Testis (tissue), 3 donors: ENCODE results near the gene ASIC1. TPM values are rescaled to one million over a fixed set of nuclear protein-coding genes. Genes with fewer than 3 reads are reported as not detected.

Source experiments
- DNase-seq: peaks from one replicate; pipeline ENCODE4 v3.0.0-alpha.2; 2019
- H3K27ac ChIP-seq, 2 donors: fragments of 200-600 bp; sonication (generic); one replicate each; pipeline ENCODE4 v1.5.1; 2019
- H3K27me3 ChIP-seq: fragments of 200-600 bp; sonication (generic); one replicate; pipeline ENCODE4 v1.5.1; 2019
- H3K36me3 ChIP-seq: fragments of 200-600 bp; sonication (generic); one replicate; pipeline ENCODE4 v1.5.1; 2017; ENCODE audit warnings: low read depth; ENCODE audit errors: missing control alignments
- H3K4me1 ChIP-seq: fragments of 200-600 bp; sonication (generic); one replicate; pipeline ENCODE4 v1.5.1; 2019
- H3K4me3 ChIP-seq, 2 donors: fragments of 200-600 bp; sonication (generic); one replicate each; pipeline ENCODE4 v1.5.1; 2017 to 2019
- H3K9me3 ChIP-seq: fragments of 200-600 bp; sonication (generic); one replicate; pipeline ENCODE4 v1.5.1; 2017
- POLR2A ChIP-seq: fragments of 450-650 bp; IDR thresholded peaks from one replicate; pipeline ENCODE4 v1.6.1; 2017; ENCODE audit warnings: antibody characterized with exemption, mild to moderate bottlenecking, moderate library complexity
- WGBS, 2 donors: methylation state at CpG; one replicate each; pipeline ENCODE4 v1.1.5; 2018; 5-methylcytosine and 5-hydroxymethylcytosine counted together
- intact Hi-C: fragments of 100-400 bp; cut with DNase I; formaldehyde crosslinking; loops from one replicate; pipeline ENCODE4 v1.15.1; 2023; ENCODE audit warnings: low total_unique reads
- polyA plus RNA-seq: library from polyadenylated mRNA; stranded (reverse); fragments of 350-450 nt; fragmentation: Illumina TruSeq; extraction: RNeasy Lipid Tissue Mini Kit (QIAGEN cat#74804); gene quantifications from one replicate; pipeline ENCODE4 v1.2.3, GENCODE V29; 2014; ENCODE audit warnings: low read depth, low replicate concordance; ENCODE audit not compliant: insufficient read depth
- total RNA-seq, 2 donors: library from RNA; depleted of rRNA; stranded (reverse); fragments of >200 nt; gene quantifications; one replicate each; pipeline ENCODE4 v1.2.3, GENCODE V29; 2016
- TF ChIP-seq, protein P1 (sequence below), 3 experiments: fragments of 450-650 bp in 2 of 3; fragments of 200-600 bp in 1 of 3; sonication (generic) in 1 of 3; IDR thresholded peaks; one replicate each; pipeline ENCODE4 v1.5.1; 2016 to 2019; ENCODE audit warnings: antibody characterized with exemption in 3 of 3, mild to moderate bottlenecking in 2 of 3, moderate library complexity in 1 of 3

Gene ASIC1
- total and polyA plus RNA-seq, 3 donors from 2014 or later: 1.9 to 3.5 (median 2.7) TPM

DNA sequence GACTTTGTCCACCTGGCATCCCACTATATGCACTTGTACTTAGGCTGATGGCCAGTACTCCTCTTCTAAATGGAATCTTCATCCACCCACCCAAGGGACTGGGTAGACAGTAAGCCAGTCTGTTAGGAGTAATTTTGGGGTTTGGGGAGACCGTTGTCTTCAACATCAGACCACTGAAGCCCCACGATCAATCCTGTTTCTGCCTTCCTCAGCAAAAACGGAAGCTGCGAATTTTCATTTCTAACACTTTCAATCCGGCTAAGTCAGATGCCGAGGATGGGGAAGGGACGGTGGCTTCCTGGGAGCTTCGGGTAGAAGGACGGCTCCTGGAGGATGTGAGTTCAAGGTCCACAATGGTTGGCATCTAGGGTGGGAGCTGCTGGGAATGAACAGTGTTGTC is 29.8 kb downstream of the ASIC1 start:
- no peak overlapping the region for H3K4me3 ChIP-seq
- 79 to 82% methylated on average over 9 of the region's 9 CpGs for WGBS, 2 donors
- H3K4me1 ChIP-seq: peaks cover 8% of the 10 kb centered on the region
- TF ChIP-seq, protein P1, sequence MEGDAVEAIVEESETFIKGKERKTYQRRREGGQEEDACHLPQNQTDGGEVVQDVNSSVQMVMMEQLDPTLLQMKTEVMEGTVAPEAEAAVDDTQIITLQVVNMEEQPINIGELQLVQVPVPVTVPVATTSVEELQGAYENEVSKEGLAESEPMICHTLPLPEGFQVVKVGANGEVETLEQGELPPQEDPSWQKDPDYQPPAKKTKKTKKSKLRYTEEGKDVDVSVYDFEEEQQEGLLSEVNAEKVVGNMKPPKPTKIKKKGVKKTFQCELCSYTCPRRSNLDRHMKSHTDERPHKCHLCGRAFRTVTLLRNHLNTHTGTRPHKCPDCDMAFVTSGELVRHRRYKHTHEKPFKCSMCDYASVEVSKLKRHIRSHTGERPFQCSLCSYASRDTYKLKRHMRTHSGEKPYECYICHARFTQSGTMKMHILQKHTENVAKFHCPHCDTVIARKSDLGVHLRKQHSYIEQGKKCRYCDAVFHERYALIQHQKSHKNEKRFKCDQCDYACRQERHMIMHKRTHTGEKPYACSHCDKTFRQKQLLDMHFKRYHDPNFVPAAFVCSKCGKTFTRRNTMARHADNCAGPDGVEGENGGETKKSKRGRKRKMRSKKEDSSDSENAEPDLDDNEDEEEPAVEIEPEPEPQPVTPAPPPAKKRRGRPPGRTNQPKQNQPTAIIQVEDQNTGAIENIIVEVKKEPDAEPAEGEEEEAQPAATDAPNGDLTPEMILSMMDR (IDR thresholded peaks at IDR 0.05): no peak
- TF ChIP-seq POLR2A: no peak
- no peak overlapping the region for H3K27ac ChIP-seq
- intact Hi-C loops: no loop called here
- H3K9me3 ChIP-seq: no peaks in the 10 kb centered on the region
- H3K27me3 ChIP-seq: no peaks in the 10 kb centered on the region
- no peaks in the 10 kb centered on the region for H3K36me3 ChIP-seq
- no peak for DNase-seq

DNA sequence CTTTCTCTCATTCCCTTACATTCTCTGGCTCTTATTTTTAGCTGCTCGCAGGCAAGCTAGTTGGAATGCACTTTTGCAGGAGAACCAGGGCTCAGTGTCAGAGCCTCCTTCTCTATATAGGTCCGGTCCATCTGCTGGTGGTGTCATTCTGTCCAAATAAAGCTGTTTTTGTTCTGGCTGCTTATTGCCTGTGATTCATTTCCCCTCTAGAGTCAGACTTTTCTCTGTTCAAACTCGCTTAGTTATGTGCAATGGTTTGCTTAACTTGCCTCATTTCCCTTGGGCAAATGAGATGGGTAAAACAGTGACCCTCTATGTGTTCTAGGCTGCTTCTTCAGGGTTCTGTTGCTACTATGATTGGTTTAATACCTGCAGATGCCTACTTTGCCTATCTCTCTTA is 30.6 kb downstream of the ASIC1 start:
- intact Hi-C loops: no loop called here
- WGBS, 2 donors: 63 to 70% methylated on average over 3 of the region's 3 CpGs
- H3K36me3 ChIP-seq: no peaks in the 10 kb centered on the region

DNA sequence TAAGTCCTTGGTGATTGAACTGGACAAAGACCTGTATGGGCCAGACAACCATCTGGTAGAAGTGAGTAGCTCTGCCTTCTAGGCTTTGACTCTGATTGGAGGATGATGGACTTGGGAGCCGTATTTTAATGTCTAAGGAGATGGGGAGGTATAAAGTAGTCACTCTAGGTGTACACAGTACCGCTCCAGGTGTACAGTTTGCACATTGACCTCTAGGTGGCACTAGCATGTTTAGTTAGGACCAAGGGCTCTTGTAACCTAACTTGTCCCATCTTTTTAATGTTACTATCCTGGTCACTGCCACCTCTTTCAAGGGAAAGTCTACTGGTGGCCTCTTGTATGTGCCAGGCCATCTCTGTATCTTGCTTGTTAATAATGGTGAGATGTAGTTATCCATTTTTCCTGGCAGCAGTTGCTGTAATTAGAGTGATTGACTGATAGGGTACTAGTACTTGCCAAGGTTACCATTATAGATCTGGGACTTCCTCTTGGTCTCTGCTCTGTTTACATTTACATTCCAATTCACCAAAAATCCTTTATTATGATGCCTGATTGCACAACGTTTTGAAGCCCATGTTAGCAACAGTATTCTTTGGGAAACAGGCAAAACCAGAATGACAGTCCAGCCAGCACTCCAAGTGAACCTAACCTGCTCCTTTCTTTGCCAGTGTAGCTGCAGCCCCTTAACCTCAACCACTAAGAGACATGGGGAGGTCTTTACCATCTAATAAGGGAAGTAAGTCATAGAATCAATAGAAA is 31.4 kb downstream of the ASIC1 start:
- WGBS, 2 donors: 35 to 56% methylated on average over 3 of the region's 3 CpGs
- Histone ChIP-seq H3K4me1 (peaks cover 8% of the 10 kb centered on the region), H3K4me3 (no peak overlapping the region), H3K27me3 (no peaks in the 10 kb centered on the region), H3K9me3 (no peaks in the 10 kb centered on the region), H3K36me3 (no peaks in the 10 kb centered on the region), H3K27ac (no peak overlapping the region)
- TF ChIP-seq POLR2A: no peak
- TF ChIP-seq, protein P1 (IDR thresholded peaks at IDR 0.05): peak in 2 of 3 experiments; percentile 66 to 67
- intact Hi-C loops: no loop called here
- peak; percentile 66 for DNase-seq

More for the DNA sequence above, 30.6 kb downstream of the ASIC1 start:
- H3K4me3 ChIP-seq: no peak overlapping the region
- peaks cover 8% of the 10 kb centered on the region for H3K4me1 ChIP-seq
- H3K9me3 ChIP-seq: no peaks in the 10 kb centered on the region
- H3K27me3 ChIP-seq: no peaks in the 10 kb centered on the region
- TF ChIP-seq, protein P1 (IDR thresholded peaks at IDR 0.05): no peak
- TF ChIP-seq POLR2A: no peak
- DNase-seq: no peak
- no peak overlapping the region for H3K27ac ChIP-seq

DNA sequence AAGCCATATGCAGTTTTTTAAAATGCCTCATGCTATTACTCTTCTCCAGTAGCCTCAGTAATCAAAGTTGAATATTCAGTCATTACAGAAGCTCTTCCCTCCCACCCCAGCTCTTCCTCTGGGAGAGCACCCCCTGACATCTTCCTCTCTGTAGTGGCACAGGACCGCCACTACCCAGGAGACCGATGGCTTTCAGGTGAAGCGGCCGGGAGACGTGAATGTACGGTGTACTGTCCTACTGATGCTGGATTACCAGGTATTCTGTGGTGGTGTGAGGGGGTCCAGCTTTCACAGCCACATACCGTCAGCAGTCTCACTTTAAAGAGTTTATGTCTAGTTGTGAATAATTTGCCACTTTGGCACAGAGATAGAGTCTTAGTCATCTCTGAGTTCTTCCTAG is 32.3 kb downstream of the ASIC1 start:
- Histone ChIP-seq H3K27me3 (no peaks in the 10 kb centered on the region), H3K4me1 (peaks cover 5% of the 10 kb centered on the region), H3K9me3 (no peaks in the 10 kb centered on the region), H3K36me3 (no peaks in the 10 kb centered on the region), H3K4me3 (no peak overlapping the region), H3K27ac (no peak overlapping the region)
- 93 to 99% methylated on average over 7 of the region's 7 CpGs for WGBS, 2 donors
- intact Hi-C loops: no loop called here
- no peak for TF ChIP-seq POLR2A
- TF ChIP-seq, protein P1 (IDR thresholded peaks at IDR 0.05): no peak
- no peak for DNase-seq

DNA sequence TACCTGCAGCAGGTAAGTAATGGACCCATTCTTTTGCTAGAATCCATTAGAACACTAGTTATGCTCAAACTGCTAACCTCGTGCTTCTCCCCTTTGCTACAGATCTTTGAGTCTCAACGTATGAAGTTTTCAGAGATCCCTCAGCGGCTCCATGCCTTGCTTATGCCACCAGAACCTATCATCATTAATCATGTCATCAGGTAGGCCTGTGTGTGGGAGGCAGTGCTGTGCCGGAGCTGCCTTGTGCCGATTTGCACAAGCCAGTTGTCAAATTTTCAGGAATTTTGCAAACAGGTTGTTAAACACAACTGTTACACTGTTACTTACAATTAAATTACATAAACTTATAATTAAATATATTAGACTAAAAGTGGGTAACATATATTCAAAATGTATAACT is 33.0 kb downstream of the ASIC1 start:
- no peak for DNase-seq
- Histone ChIP-seq H3K4me1 (peaks cover 5% of the 10 kb centered on the region), H3K9me3 (no peaks in the 10 kb centered on the region), H3K27ac (no peak overlapping the region), H3K27me3 (no peaks in the 10 kb centered on the region), H3K36me3 (no peaks in the 10 kb centered on the region), H3K4me3 (no peak overlapping the region)
- intact Hi-C loops: no loop called here
- no peak for TF ChIP-seq POLR2A
- TF ChIP-seq, protein P1 (IDR thresholded peaks at IDR 0.05): no peak
- WGBS, 2 donors: 55 to 69% methylated on average over 5 of the region's 5 CpGs
